NCI-H1694 (cell line): ENCODE measurements around the gene GALNT17.

ENCODE experiments used
- DNase-seq: peaks from one replicate; lab custom pipeline; 2025; lab: John Stamatoyannopoulos, UW

GALNT17 gene

DNA sequence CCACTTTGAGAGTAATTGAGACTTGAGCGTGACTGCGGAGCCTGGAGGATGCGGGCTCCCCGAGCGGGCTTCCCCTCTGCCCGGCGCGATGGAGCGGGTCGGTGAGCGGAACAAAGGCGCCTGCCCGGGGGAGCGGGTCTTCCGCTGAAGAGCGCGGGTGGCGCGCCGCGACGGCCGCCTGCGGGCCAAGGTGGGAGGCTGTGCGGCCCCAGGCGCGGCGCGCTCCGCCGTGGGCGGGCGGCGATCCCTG, at the start of gene GALNT17:
GALNT17 (plus strand) TSS at position 18 of the 250 bp plus-strand sequence.
- DNase-seq: no peak

DNA sequence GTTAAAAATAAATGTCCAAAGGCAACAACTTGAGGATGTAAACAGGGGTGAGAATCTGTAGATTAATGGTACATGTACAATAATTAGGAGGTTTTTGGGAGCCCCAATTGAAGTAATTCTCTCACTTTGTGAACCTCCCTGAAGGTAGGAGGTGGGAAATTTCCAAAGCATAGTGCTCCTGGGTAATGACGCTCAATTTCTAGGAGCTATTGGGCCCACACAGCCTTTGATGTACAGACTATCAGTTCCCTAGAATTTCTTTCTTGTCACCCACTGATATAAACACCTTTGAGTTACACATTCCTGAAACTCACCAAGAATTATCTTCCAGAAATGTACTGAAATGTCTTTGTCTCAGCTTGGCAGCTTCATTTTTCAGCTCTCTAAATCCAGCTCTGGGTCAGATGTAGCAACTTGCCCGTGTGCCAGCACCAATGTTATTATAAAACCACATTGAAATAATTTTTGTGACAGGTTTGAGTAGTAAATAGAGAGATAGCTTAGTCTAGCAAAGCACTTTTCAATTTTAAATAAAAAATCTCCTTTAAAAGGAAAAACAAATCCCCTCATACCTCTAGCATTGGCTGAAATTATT, 36.6 kb upstream of the GALNT17 start:
- DNase-seq: no peak

DNA sequence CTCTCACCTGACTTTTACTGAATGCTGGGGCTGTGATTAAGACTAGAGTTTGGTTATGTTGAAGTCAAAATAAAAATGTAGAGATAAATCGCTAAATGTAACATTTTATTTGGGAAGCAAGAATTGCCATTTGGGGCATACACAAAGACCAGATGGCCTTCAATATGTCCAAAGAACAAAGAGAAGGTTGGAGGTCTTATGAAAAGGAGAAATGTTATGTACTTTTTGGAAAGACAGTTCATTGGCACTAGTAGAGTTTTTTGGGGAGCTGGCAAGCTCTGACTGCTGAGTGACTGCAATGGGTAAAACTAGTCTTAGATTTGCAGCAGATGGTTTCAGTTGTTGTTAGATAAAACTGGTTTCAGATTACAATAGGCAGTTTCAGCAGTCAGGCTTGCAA, 35.6 kb upstream of the GALNT17 start:
- DNase-seq: no peak

DNA sequence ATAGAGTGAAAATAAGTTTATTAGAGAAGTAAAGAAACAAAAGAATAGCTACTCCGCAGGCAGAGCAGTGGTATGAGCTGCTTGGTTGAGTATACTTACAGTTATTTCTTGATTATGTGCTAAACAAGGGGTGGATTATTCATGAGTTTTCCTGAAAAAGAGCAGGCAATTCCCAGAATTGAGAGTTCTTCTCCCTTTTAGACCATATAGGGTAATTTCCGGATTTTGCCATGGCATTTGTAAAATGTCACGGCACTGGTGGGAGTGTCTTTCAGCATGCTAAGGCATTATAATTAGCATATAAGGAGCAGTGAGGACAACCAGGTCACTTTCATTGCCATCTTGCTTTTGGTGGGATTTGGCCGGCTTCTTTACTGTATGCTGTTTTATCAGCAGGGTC, 25.7 kb upstream of the GALNT17 start:
- DNase-seq: no peak

DNA sequence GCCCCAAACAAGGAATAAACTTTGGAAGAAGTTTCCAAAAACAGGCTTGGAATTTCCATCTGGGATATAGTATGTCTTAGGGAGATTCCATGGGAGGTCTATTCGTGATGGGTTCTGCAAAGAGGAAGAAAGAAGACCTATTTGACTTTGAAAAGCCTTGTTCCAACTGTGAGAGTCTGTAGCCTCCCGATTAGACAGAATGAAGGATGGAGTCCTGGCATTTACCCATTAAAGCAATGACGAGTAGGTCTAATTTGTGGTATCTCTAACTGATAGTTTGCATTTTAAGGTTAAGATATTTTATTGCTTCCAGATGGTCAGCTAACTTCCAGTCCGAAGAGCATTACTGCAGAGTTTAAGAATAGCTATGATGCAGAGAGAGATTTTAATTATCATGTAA, 19.5 kb upstream of the GALNT17 start:
- no peak for DNase-seq

DNA sequence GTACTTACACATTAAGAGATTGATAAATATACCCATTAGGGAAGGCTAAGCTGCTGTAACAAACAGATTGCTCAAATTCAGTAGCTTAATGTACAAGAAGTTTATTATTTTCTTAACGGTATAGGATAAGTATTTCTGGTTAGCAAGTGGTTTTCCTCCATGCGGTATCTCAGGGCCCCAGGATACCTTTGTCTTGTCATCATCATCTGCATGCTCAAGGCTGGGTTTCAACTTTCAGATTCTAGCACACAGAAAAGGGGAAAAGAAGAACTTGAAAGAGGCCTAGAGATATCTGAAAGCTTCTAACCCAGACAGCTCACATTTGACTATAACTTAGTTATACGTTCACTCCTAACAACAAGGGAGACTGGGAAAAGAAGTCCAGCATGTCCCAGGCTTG, 11.8 kb upstream of the GALNT17 start:
- DNase-seq: no peak

DNA sequence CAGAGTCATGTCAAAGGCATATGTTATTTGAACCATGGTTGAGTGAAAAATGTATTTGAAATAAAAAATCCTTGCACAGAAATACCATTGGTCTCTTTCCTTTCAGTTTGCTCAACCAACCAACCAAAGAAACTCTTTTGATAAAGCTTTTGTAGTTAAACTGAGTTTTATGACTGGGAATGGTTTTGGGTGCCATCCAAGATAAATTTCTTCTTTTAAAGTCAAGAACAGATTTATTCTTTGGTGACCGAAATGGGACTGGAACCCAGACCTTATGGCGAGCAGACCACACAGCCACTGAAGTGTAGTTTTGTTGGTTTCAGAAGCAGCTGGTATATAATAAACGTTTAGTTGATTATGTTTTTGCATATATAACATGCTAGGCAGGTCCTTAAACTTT, 2.8 kb upstream of the GALNT17 start:
- DNase-seq: no peak

DNA sequence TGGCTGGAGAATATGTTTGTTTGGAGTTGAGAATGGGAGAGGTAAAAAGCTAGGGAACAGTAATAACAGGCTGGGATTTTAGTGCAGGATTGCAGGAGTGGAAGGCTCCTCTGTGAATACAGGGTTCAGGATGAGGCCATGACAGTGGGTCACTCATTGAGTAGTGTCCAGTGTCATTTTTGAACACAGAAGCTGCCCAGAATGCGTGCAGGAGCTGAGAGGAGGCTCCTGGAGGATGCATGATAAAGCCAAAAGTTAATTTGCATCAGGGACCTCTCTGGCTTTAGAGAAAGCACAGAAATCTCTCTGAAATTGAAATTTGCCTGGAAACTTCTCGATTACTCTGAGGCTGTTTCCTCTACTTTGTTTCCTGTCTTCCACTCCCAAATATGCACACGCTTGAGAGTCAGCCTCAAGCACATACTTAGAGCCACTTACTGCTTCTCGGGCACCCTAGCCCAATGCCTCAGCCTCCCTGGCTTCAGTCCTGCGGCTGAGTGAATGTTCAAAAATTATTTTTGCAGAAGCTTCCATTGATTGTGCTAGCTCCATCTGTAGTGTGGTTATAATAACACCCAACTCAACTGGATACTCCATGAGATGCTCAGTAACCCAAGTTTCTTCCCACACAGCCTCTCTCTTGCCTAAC, 1.8 kb upstream of the GALNT17 start:
- DNase-seq: no peak

DNA sequence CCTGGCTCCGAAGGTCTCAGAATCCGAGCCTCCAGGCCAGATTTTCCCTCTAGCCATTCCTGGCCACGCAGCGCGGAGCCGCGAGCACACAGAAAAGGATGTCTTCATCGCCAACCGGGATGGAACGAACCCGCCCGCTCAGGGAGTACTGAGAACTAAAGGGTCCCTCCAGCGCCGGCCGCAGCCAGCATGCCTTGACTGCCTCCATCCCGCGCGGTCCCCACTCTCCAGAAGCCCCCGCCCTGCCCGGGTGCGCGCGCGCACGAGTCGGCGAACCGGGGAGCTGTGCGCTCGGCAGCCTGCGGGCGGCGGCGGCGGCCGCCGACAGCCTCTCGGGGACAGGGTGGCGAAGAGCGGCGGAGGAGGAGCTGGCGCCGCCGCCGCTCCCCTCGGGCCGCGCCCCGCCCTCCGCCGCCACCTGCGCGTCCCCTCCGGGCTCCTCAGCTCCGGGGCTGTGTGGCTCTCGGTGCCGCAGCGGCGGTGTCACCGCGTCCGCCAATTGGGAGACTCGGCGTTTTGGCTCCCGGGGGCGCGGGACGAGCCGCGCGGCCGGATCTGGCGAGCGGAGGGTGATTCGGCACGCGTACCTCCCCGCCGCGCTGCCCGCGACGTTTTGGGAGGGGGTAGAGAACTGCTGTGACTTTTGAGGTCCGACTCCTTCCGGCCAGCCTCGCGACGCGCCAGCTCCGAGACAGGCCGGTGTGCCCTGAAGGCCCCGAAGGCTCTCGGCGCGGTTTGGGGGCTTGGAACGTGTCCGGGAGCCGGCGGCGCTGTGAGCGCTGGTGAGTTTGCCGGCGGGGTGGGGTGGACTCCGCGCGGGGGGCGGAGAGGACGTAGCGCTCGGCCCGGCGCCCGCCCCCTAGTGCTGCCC, 453 bp upstream of the GALNT17 start:
- DNase-seq: no peak

DNA sequence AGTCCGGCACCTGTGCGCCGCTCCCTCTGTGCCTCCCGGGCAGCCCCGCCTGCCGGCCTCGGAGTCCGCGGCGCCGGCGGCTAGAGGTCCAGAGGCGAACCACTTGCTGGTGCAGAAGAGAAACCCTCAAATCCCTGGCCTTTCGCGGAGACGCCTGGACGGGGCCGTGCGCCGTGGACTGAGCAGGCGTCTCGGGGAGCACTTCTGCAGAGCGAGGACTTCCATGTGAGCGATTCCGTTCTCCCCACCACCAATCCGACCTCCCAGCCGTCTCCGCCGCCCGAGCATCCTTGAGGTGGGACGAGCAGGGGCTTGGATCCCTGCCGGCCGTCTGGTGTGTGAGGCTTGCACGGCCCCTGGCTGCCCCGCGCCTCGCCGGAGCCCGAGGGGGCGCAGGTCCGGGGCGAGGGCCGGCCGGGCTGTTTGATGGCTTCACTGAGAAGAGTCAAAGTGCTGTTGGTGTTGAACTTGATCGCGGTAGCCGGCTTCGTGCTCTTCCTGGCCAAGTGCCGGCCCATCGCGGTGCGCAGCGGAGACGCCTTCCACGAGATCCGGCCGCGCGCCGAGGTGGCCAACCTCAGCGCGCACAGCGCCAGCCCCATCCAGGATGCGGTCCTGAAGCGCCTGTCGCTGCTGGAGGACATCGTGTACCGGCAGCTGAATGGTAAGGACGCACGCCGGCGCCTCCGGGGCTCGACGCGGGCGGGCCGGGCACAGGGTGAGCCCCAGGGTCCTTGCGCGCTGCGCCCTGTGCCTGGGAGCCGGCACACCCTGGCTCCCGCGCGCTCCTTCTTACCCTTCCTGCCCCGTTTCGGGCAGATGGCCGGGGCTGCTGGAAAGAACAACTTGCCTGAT, 660 bp downstream of the GALNT17 start:
- DNase-seq: no peak

DNA sequence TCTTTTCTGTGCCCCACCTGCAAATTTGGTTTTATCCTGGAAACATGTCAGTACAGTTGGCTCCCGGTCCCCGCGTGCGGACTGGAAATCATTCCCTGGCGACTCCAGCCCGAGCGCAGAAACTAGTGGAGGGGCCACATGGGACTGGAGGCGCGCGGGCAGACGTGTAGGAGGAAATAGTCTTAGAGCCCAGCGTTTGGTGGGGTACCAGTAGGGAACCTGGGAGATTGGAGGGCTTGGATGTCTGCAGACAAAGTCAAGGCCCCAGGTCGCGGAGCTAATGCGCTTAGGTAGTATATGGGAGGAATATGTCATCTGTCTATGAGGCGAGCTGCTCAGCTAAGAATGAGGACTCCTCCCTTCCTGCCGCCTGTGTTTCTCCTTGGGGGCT, 1.3 kb downstream of the GALNT17 start:
- DNase-seq: no peak

DNA sequence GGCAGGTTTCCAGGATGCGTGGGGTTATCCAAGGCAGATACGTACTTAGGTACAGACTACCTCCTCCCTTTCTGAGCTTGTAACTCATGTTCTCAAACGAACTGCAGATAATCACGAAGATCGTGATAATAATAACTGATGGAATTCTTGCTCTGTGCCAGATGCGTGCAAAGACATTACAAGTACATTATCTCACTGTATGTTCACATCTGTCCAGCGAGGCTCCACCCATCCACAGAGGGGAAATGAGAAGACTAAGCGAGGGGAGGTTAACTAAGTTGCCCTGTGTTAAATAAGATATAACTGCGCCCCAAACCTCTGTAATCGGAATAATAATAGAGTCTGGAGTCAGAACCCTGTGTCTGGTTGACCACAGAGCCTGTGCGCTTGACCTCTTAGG, 1.9 kb downstream of the GALNT17 start:
- no peak for DNase-seq

DNA sequence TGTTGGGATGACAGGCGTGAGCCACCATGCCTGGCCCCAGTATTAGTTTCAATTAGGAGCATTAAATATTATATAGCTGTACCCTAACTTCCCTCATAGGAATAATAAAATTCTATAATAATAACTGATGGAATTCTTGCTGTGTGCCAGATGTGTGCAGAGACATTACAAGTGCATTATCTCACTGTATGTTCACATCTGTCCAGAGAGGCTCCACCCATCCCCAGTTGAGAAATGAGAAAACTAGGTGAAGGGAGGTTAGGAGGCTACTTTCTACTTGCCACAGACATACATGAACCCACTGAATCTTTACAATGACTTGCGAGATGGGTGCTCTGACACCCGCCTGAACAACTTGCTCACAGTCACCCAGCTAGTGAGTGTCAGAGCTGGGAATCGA, 3.2 kb downstream of the GALNT17 start:
- DNase-seq: no peak

DNA sequence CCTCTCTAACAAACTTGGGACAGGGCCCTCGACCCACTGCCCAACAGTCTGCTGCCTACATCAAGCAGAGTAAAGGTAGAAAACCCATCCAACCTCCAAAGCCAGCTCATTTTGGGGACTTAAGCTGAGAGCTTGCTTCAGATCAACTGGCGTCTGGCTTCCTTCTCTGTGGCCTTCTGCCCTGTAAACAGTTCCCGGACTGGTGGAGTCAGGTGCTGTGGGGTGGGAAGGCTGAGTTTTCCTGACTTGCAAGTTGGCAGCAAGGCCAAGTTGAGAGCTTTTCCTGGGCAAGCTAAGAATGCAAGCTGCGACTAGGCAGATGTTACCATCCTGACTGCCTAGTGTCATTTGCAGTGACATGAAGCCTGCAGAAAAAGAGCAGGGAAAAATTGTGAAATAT, 3.7 kb downstream of the GALNT17 start:
- no peak for DNase-seq

DNA sequence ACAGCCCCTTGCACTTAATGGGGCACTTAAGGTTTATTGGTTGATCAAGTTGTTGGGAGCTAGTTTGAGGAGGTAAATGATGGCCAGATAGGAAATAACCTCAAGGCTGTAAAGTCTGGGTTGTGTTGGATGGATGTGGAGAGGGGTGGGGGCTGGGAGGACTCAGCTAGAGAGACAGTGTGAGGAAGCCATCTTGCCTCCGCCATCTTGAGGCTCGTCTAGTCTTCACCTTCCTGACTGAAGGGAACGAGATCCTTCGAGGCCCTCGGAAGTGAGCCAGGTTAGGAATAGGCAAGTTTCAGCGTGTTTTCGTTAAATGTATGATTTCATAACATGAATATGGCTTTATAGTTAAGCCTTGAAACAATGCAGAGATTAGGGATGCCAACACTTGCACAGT, 5.5 kb downstream of the GALNT17 start:
- no peak for DNase-seq

DNA sequence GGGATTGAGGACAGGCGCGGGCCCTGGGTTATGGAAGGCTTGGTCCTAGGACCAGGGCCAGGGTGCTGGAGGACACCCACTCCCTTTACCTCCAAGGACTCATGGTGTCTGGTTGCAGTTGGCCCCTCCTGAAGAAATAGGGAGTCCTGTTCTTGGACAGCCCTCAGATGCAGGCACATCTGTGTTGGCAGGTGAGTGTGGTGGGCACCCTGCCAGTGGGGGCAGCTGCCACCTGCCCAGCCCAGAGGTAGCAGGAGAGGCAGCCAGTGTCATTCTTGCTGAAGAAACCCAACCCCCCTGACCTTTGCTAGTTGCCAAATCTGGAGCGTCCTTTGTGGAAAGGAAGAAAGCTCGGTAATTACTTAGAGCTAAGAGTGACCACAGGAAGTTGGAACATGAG, 8.3 kb downstream of the GALNT17 start:
- DNase-seq: no peak

DNA sequence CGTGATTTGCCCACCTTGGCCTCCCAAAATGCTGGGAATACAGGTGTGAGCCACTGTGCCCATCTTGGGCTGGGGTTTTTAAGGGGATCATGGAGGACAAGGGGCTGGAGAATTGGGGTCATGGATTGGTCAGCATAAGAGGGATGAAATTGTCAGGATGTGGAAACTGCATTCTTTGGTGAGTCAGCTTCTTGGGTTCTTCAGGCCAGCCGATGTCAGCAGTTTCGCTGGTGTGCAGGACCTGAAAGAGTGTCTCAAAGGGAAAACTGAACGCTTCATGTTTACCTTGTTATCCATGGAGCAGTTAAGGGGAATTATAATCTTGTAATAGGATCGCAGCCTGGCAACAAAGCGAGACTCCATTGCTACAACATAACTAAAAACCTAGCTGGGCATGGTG, 13.0 kb downstream of the GALNT17 start:
- no peak for DNase-seq

DNA sequence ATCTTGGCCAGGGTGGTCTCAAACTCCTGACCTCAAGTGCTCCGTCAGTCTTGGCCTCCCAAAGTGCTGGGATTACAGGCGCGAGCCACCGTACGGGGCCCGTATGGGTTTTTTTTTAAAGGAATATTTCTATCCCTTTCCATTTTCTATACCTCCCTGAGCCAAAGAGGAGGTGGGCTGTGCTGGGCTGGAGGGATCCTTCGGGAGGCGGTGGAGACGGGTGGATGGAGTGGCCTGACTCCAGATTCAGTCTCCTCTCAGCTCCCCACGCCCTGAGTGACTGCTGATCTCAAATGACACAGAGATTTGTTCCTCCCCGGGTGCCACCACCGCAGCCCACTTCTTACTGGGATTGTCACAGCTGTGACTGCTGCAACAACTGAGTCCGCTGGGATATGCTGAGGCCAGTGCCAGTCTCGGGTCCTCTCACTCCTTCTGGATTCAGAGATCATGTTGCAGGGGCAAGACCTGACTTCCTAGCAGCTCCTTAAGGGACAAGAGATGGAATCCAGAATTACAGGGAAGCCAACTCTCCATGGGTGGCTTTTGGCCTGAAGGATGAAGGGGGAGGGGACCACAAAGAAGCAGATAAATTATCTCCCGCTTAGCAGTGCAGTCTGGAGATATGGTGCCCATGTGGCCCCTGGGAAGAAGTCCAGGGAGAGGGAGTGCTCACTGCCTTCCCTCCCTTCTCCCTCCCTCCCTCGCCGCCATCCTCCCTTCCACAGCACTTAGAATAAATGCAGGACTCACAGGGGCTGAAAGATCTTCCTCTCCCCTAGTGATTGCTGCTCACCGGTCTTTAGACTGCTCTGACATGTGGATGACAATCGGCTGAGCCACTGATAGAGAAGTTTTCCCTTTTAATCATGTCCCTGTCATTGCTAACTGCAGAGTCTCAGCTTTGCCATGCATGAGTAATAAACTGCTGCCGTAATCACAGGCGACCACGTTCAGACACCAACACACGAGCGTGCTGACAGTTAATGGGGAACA, 14.3 kb downstream of the GALNT17 start:
- DNase-seq: no peak

DNA sequence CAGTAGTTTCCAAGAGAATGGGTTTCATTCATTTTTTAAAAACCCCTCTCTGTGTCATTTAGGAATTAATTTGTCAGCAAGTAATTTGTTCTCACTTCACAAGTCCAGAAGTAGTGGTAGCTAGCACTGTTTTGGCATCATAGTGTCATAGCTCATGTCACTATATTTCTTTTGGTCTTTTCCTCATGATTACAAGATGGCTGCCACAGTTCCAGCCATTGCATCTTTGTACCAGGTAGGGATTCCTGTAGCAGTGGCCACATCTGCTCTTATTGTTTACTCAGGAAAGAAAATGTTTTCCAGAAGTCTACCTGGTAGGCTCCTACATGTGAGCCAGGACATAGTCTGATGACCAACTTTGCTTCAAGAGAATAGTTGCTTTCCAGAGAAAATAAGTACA, 16.2 kb downstream of the GALNT17 start:
- no peak for DNase-seq

DNA sequence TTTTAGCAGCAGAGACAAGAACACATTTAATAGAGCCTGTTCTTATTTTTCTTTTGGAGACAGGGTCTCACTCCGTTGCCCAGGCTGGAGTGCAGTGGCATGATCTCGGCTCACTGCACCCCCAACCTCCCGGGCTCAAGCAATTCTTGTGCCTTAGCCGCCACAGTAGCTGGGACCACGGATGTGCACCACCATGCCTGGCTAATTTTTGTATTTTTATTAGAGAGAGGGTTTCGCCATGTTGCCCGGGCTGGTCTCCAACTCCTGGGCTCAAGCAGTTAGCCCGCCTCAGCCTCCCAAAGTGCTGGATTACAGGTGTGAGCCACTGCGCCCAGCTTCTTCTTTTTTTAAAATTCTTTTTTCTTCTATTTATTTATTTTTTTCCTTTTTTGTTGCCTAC, 23.3 kb downstream of the GALNT17 start:
- DNase-seq: no peak

DNA sequence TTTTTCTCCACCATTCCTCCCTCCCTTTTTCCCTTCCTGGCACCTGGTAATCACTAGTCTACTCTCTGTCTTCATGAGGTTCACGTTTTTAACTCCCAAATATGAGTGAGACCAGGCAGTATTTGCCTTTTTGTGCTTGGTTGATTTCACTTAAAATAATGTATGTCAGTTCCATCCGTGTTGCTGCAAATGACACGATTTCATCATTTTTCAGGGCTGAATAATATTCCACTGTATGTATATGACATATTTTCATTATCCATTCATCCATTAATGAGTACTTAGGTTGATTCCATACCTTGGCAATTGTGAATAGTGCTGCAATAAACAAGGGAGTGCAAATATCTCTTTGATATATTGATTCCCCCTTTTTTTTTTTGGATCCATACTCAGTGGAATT, 25.8 kb downstream of the GALNT17 start:
- DNase-seq: no peak

DNA sequence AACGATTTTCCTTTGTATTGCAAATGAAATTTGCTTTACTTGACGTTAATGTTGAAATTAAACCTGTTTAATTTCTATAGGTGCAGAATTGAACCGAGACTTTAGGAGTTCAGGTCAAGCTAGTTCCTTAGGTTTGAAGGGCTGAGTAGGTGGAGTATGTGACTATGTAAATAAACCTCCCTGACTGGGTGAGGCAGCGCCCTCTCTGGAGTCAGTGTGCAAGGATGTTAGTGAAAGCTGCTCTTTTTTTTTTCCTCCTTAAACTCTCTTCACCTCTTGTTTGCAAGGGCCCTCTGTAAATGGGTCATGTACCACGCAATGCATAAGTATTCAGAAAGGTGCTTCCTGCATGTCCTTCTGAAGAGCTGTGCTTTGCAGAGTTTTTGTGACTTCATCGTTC, 33.8 kb downstream of the GALNT17 start:
- DNase-seq: no peak
